Measurements from ENCODE around the gene RAB37.

DNA sequence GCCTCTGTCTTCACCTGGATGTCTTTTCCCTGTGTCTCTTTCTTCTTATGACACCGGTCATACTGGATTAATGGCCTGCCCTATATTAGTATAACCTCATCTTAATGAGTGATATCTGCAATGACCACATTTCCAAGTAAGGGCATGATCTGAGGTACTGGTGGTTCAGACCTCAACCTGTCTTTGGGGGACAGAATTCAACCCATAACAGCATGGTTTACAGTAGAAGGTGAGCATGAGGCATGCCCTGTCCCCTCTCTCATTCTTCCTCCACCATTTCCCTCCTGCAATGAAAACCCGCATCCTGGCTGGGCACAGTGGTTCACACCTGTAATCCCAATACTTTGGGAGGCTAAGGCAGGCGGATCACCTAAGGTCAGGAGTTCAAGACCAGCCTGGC, 2.8 kb upstream of the RAB37 start:
- TF ChIP-seq POLR2A (IDR thresholded peaks at IDR 0.05) = no peak
- TF ChIP-seq, protein P1, sequence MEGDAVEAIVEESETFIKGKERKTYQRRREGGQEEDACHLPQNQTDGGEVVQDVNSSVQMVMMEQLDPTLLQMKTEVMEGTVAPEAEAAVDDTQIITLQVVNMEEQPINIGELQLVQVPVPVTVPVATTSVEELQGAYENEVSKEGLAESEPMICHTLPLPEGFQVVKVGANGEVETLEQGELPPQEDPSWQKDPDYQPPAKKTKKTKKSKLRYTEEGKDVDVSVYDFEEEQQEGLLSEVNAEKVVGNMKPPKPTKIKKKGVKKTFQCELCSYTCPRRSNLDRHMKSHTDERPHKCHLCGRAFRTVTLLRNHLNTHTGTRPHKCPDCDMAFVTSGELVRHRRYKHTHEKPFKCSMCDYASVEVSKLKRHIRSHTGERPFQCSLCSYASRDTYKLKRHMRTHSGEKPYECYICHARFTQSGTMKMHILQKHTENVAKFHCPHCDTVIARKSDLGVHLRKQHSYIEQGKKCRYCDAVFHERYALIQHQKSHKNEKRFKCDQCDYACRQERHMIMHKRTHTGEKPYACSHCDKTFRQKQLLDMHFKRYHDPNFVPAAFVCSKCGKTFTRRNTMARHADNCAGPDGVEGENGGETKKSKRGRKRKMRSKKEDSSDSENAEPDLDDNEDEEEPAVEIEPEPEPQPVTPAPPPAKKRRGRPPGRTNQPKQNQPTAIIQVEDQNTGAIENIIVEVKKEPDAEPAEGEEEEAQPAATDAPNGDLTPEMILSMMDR (IDR thresholded peaks at IDR 0.05) = no peak
